K562 (cell line): ENCODE measurements around the gene FKBP2. TPM values are rescaled to one million over a fixed set of nuclear protein-coding genes. Genes with fewer than 3 reads are reported as not detected.

ENCODE experiments used
- ATAC-seq: fragments of 200-7000 bp; cut with Tn5 transposase; 3 replicates; pipeline ENCODE4 v1.9.1; 2020; ENCODE audit warnings: moderate library complexity
- BruUV-seq: library from RNA; stranded (reverse); fragments of 400-500 nt; replicated peaks from 2 replicates; lab custom pipeline; 2021; lab: Mats Ljungman, UMichigan
- CTCF ChIA-PET: fragments of 300-600 bp; formaldehyde crosslinking; extraction: SDS; loops from one replicate; lab custom pipeline; 2021; ENCODE audit warnings: low intra/inter-chr PET ratio; lab: Yijun Ruan, JAX
- POLR2A ChIA-PET: fragments of 300-600, 350-650 bp; sonication (Branson Sonifier 250); formaldehyde crosslinking; extraction: SDS; loops from one replicate; lab custom pipeline; 2021; ENCODE audit warnings: antibody characterized with exemption, inconsistent platforms; lab: Yijun Ruan, JAX
- DNase-seq, 4 experiments: peaks; one replicate each; pipeline versions ENCODE4 v3.0.0 to v3.0.0-alpha.2; 2011 to 2018; ENCODE audit warnings: low spot score in 3 of 4, mixed read lengths in 3 of 4; ENCODE audit errors: extremely low read depth in 1 of 4
- FAIRE-seq: peaks from 2 replicates; lab custom pipeline; 2011; peaks lifted over from hg19 to GRCh38; lab: Jason Lieb, UNC
- H2AFZ ChIP-seq: 2 replicates; pipeline ENCODE4 v1.6.0; 2011; ENCODE audit warnings: low read depth, low read length, control low read depth, inconsistent platforms
- H3K27ac ChIP-seq: fragments of 200-600 bp; 3 replicates; pipeline ENCODE4 v1.8.0; 2011; ENCODE audit warnings: low read depth, mild to moderate bottlenecking, control low read depth, inconsistent platforms, low read length, moderate library complexity, mixed read lengths; ENCODE audit errors: extremely low read depth
- H3K27me3 ChIP-seq, 2 experiments: fragments of 300-600 bp in 1 of 2; 2 replicates in 1 of 2; 3 replicates in 1 of 2; pipeline versions ENCODE4 v1.6.0 to v1.8.0; 2011; ENCODE audit warnings: inconsistent platforms in 2 of 2, low read length in 2 of 2, mild to moderate bottlenecking in 1 of 2, mixed read lengths in 1 of 2, moderate library complexity in 1 of 2; ENCODE audit not compliant: control insufficient read depth in 2 of 2, insufficient read depth in 2 of 2
- H3K36me3 ChIP-seq: fragments of 300-600 bp; 3 replicates; pipeline ENCODE4 v1.8.0; 2011; ENCODE audit warnings: mild to moderate bottlenecking, low read length, inconsistent platforms; ENCODE audit not compliant: control insufficient read depth, insufficient read depth
- H3K4me1 ChIP-seq, 2 experiments: fragments of 200-600 bp in 1 of 2; replicated peaks in 1 of 2; 2 replicates in 1 of 2; 3 replicates in 1 of 2; pipeline versions ENCODE4 v1.5.1 to v1.8.0; 2011; ENCODE audit warnings: inconsistent platforms in 2 of 2, low read length in 2 of 2, mild to moderate bottlenecking in 1 of 2, mixed read lengths in 1 of 2, moderate library complexity in 1 of 2; ENCODE audit not compliant: control insufficient read depth in 2 of 2, insufficient read depth in 2 of 2
- H3K4me2 ChIP-seq: 2 replicates; pipeline ENCODE4 v1.6.1; 2011; ENCODE audit warnings: low read length, control low read depth, inconsistent platforms, mixed read lengths; ENCODE audit not compliant: insufficient read depth
- H3K4me3 ChIP-seq: fragments of 200-600 bp; sonication (generic), shearing (Covaris generic); 2 replicates; pipeline ENCODE4 v1.5.1; 2016; ENCODE audit warnings: control low read depth, inconsistent platforms
- H3K79me2 ChIP-seq: fragments of 200-600 bp; 3 replicates; pipeline ENCODE4 v1.8.0; 2011; ENCODE audit warnings: low read length, inconsistent platforms; ENCODE audit not compliant: control insufficient read depth, insufficient read depth
- H3K9ac ChIP-seq, 2 experiments: 2 replicates each; pipeline versions ENCODE4 v1.6.0 to v1.6.1; 2011; ENCODE audit warnings: low read depth in 2 of 2, low read length in 2 of 2, control low read depth in 1 of 2, inconsistent platforms in 1 of 2, mild to moderate bottlenecking in 1 of 2, mixed read lengths in 1 of 2; ENCODE audit not compliant: insufficient read depth in 1 of 2
- H3K9me1 ChIP-seq: one replicate; pipeline ENCODE4 v1.6.0; 2011; ENCODE audit warnings: inconsistent platforms, mild to moderate bottlenecking, low read length, moderate library complexity; ENCODE audit not compliant: control insufficient read depth, insufficient read depth
- H3K9me3 ChIP-seq: replicated peaks from 2 replicates; pipeline ENCODE4 v1.5.1; 2011; ENCODE audit warnings: low read depth, low read length, inconsistent platforms; ENCODE audit not compliant: control insufficient read depth, insufficient read depth
- H4K20me1 ChIP-seq: replicated peaks from 2 replicates; pipeline ENCODE4 v1.6.1; 2011; ENCODE audit warnings: low read length, inconsistent platforms, mixed read lengths; ENCODE audit not compliant: control insufficient read depth, insufficient read depth
- DMBX1 ChIP-seq: fragments of 250-450 bp; sonication (Bioruptor Pico); IDR thresholded peaks from 2 replicates; pipeline ENCODE4 v1.8.0; 2022; ENCODE audit warnings: inconsistent platforms, mild to moderate bottlenecking, moderate library complexity, borderline replicate concordance
- DNMT1 ChIP-seq: fragments of 450-650 bp; IDR thresholded peaks from 2 replicates; pipeline ENCODE4 v1.6.1; 2016; ENCODE audit warnings: antibody characterized with exemption, mild to moderate bottlenecking
- EP400 ChIP-seq: fragments of 450-650 bp; IDR thresholded peaks from 2 replicates; pipeline ENCODE4 v1.6.1; 2017; ENCODE audit warnings: antibody characterized with exemption, mild to moderate bottlenecking, moderate library complexity
- HLTF ChIP-seq: fragments of 450-650 bp; IDR thresholded peaks from 2 replicates; pipeline ENCODE4 v1.6.1; 2016
- NBN ChIP-seq: fragments of 450-650 bp; IDR thresholded peaks from 2 replicates; pipeline ENCODE4 v1.6.1; 2016; ENCODE audit warnings: low read depth, mild to moderate bottlenecking
- NCOR1 ChIP-seq: fragments of 450-650 bp; IDR thresholded peaks from 2 replicates; pipeline ENCODE4 v1.6.1; 2016; ENCODE audit warnings: mild to moderate bottlenecking, moderate library complexity
- NELFE ChIP-seq: IDR thresholded peaks from 2 replicates; pipeline ENCODE4 v1.6.1; 2011; ENCODE audit warnings: mild to moderate bottlenecking; ENCODE audit not compliant: insufficient read depth, insufficient read length
- PHB2 ChIP-seq: fragments of 450-650 bp; IDR thresholded peaks from 2 replicates; pipeline ENCODE4 v1.6.1; 2017; ENCODE audit warnings: low read depth
- PHF20 ChIP-seq: fragments of 450-650 bp; IDR thresholded peaks from 2 replicates; pipeline ENCODE4 v1.6.1; 2018; ENCODE audit not compliant: partially characterized antibody
- RFX1 ChIP-seq: fragments of 450-650 bp; IDR thresholded peaks from 2 replicates; pipeline ENCODE4 v1.6.1; 2016; ENCODE audit warnings: mild to moderate bottlenecking, moderate library complexity
- ZNF445 ChIP-seq: fragments of 250-450 bp; sonication (Bioruptor Pico); IDR thresholded peaks from 2 replicates; pipeline ENCODE4 v1.4.0; 2020; ENCODE audit warnings: low read depth, mild to moderate bottlenecking, moderate library complexity
- WGBS: fragments of 100-300 bp; shearing (Covaris generic); methylation state at CpG from one replicate; pipeline ENCODE4 v1.1.6; 2016; ENCODE audit warnings: low coverage, mixed read lengths; ENCODE audit not compliant: insufficient coverage; ENCODE audit errors: missing lambda C conversion rate; 5-methylcytosine and 5-hydroxymethylcytosine counted together
- in situ Hi-C: fragments of 300-500 bp; cut with MboI; formaldehyde crosslinking; loops from 4 replicates; pipeline ENCODE4 v1.15.0; 2018; ENCODE audit warnings: inconsistent platforms, mixed read lengths
- intact Hi-C: fragments of 100-400 bp; cut with micrococcal nuclease; formaldehyde crosslinking; loops from 2 replicates; pipeline ENCODE4 v1.14.2; 2022
- polyA plus RNA-seq, 8 experiments: library from polyadenylated mRNA; depleted of rRNA in 4 of 8; stranded (reverse) in 5 of 8; unstranded in 3 of 8; fragments of >200 nt; fragmentation: Nextera tagmentation in 2 of 8; fragmentation: Illumina TruSeq in 1 of 8; extraction: Ambion mirVana in 2 of 8; extraction: Trizol in 1 of 8; gene quantifications; 2 replicates each; pipeline versions ENCODE4 v1.2.1 to v1.2.3, GENCODE V29; 2011 to 2014; ENCODE audit warnings: inconsistent platforms in 1 of 8, missing spikeins in 1 of 8
- total RNA-seq, 7 experiments: library from RNA; depleted of rRNA in 6 of 7; stranded (reverse); fragments of >200 nt in 6 of 7; fragmentation: Illumina TruSeq in 2 of 7; extraction: Trizol in 2 of 7; gene quantifications; 2 replicates each; pipeline versions ENCODE4 v1.2.1 to v1.2.3, GENCODE V29; 2011 to 2021; ENCODE audit warnings: low replicate concordance in 1 of 7
- TF ChIP-seq, protein P1 (sequence below), 2 experiments: fragments of 450-650 bp; conservative IDR thresholded peaks; 2 replicates each; pipeline ENCODE4 v1.6.1; 2017; ENCODE audit warnings: mild to moderate bottlenecking in 2 of 2, moderate library complexity in 2 of 2
- TF ChIP-seq, protein P2 (sequence below): fragments of 450-650 bp; IDR thresholded peaks from 2 replicates; pipeline ENCODE4 v1.7.0; 2016; ENCODE audit warnings: borderline replicate concordance

Gene FKBP2
- total and polyA plus RNA-seq, 9 of the 15 experiments (the other 6 are each of a cell fraction or from before 2014, with no cell fraction given), result 3.5 to 151 (median 58.1) TPM

DNA sequence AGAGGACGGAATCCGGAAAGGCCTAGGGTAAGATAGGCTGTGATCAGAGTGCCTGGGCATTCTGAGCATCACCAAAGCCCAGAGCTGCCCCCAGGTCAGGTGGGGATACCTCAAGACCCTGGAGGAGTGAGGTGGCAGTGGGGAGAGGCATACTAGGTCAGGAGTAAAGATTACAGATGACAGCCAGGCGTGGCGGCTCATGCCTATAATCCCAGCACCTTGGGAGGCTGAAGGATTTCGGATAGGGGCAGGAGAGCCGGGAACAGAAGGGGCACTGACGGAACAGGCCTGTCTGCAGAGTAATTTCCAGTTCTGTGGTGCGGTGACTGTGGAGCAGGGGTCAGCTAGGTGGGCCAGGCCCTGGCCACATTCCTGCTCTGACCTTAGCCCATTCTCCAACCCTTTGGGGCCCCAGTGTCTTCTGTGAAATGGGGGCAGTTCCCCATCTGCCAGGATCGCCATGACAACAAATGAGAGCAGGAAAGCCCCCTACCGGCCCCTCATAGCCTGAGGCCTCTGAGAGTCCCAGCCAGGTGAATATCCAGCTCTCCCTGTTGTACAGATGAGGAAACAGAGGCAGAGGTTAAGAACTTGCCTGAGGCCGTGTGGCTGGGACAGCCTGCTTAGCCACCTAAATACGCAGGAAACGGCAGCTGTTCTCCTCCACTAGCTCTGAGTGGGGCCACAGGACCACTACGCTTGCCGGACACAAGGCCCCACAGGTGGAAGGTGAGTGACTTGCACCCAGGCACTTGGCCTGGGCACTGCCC, 34.3 kb downstream of the FKBP2 start:
- no peak for DNase-seq
- H3K4me3 ChIP-seq, result no peak overlapping the region
- intact Hi-C loops (no loop called here), in situ Hi-C loops (no loop called here)
- no TSS peak for BruUV-seq
- no peaks in the 10 kb centered on the region for H3K9me1 ChIP-seq
- H3K79me2 ChIP-seq, result peaks cover 35% of the 10 kb centered on the region
- peak overlapping the region in 1 of 2 experiments; percentile 81; a peak in 2 of 4 replicates for H3K9ac ChIP-seq
- H4K20me1 ChIP-seq, result no peaks in the 10 kb centered on the region
- H3K9me3 ChIP-seq, result no peaks in the 10 kb centered on the region
- peaks cover 31% of the 10 kb centered on the region; the same call in 2 of the 3 replicates for H3K36me3 ChIP-seq
- no peak for ATAC-seq
- ChIA-PET POLR2A (no interaction called here), CTCF (no interaction called here)
- TF ChIP-seq NCOR1, result no peak
- peak; percentile 53; the same call in 1 of the 2 replicates for TF ChIP-seq RFX1
- TF ChIP-seq, all 486 proteins: peak for 1
- H3K27ac ChIP-seq, result no peak overlapping the region; the same call in 2 of the 3 replicates
- 96% methylated on average over 14 of the region's 15 CpGs for WGBS
- H3K4me1 ChIP-seq, result peaks cover 17 to 43% of the 10 kb centered on the region in 2 experiments
- no peak overlapping the region for H3K4me2 ChIP-seq
- FAIRE-seq, result no peak
- no peak overlapping the region for H2AFZ ChIP-seq
- no peaks in the 10 kb centered on the region for H3K27me3 ChIP-seq

DNA sequence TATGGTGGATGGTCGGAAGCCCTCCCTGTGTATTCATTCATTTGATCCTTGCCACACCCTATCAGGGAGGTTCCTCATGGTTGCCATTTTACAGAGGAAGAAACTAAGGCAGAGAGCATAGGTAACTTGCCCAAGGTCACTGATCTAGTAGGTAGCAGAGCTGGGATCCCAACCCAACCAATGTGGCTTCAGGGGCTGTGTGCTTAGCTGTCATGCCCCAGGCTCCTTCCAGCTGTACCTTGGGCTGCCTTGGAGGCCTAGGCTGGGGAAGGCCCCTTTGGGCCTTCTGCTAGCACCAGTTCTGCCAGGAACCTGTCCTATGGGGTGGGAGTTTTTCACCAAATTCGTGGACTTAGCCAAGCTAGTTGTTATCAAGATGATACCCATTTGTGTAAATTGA, 34.9 kb downstream of the FKBP2 start:
- Histone ChIP-seq H2AFZ (no peak overlapping the region), H3K27ac (peak overlapping the region; percentile 49; the same call in 1 of the 3 replicates), H3K27me3 (no peaks in the 10 kb centered on the region), H3K9ac (peak overlapping the region in 1 of 2 experiments; percentile 81; a peak in 1 of 4 replicates), H3K36me3 (peaks cover 31% of the 10 kb centered on the region; the same call in 2 of the 3 replicates), H3K9me3 (no peaks in the 10 kb centered on the region), H4K20me1 (no peaks in the 10 kb centered on the region), H3K4me1 (peaks cover 17 to 43% of the 10 kb centered on the region in 2 experiments), H3K9me1 (no peaks in the 10 kb centered on the region), H3K79me2 (peaks cover 33% of the 10 kb centered on the region), H3K4me3 (no peak overlapping the region), H3K4me2 (no peak overlapping the region)
- no peak for TF ChIP-seq DMBX1 (CRISPR knock-in tag)
- TF ChIP-seq ZNF445 (CRISPR knock-in tag), result no peak
- no peak for TF ChIP-seq HLTF
- TF ChIP-seq NELFE, result no peak
- TF ChIP-seq NBN, result no peak
- no peak for TF ChIP-seq PHF20
- TF ChIP-seq, protein P1, sequence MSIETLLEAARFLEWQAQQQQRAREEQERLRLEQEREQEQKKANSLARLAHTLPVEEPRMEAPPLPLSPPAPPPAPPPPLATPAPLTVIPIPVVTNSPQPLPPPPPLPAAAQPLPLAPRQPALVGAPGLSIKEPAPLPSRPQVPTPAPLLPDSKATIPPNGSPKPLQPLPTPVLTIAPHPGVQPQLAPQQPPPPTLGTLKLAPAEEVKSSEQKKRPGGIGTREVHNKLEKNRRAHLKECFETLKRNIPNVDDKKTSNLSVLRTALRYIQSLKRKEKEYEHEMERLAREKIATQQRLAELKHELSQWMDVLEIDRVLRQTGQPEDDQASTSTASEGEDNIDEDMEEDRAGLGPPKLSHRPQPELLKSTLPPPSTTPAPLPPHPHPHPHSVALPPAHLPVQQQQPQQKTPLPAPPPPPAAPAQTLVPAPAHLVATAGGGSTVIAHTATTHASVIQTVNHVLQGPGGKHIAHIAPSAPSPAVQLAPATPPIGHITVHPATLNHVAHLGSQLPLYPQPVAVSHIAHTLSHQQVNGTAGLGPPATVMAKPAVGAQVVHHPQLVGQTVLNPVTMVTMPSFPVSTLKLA (conservative IDR thresholded peaks at IDR 0.05), result no peak
- TF ChIP-seq EP400, result no peak
- no peak for TF ChIP-seq PHB2
- TF ChIP-seq DNMT1, result no peak
- TF ChIP-seq, protein P2, sequence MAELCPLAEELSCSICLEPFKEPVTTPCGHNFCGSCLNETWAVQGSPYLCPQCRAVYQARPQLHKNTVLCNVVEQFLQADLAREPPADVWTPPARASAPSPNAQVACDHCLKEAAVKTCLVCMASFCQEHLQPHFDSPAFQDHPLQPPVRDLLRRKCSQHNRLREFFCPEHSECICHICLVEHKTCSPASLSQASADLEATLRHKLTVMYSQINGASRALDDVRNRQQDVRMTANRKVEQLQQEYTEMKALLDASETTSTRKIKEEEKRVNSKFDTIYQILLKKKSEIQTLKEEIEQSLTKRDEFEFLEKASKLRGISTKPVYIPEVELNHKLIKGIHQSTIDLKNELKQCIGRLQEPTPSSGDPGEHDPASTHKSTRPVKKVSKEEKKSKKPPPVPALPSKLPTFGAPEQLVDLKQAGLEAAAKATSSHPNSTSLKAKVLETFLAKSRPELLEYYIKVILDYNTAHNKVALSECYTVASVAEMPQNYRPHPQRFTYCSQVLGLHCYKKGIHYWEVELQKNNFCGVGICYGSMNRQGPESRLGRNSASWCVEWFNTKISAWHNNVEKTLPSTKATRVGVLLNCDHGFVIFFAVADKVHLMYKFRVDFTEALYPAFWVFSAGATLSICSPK, result no peak
- FAIRE-seq (no peak), DNase-seq (no peak), ATAC-seq (no peak)
- in situ Hi-C loops, result no loop called here
- no TSS peak for BruUV-seq
- ChIA-PET CTCF (no interaction called here), POLR2A (no interaction called here)
- WGBS, result 73% methylated on average over 2 of the region's 2 CpGs
- intact Hi-C loops, result no loop called here
